SK-N-SH treated with all-trans-retinoic acid at 6 μM for 48 hours (cell line): ENCODE results near the gene CCDC40.

ENCODE experiments used
- ATAC-seq: fragments of 200-7000 bp; cut with Tn5 transposase; 3 replicates; pipeline ENCODE4 v1.9.1; 2020; ENCODE audit warnings: mild to moderate bottlenecking, moderate library complexity
- ARNTL ChIP-seq: fragments of 450-650 bp; formaldehyde crosslinking; IDR thresholded peaks from 2 replicates; pipeline ENCODE4 v1.5.0; 2020; ENCODE audit warnings: low read depth, mild to moderate bottlenecking, moderate library complexity, borderline replicate concordance
- CREB5 ChIP-seq: fragments of 250-450 bp; sonication (Bioruptor Pico); IDR thresholded peaks from 2 replicates; pipeline ENCODE4 v1.5.1; 2020; ENCODE audit warnings: low read depth, mild to moderate bottlenecking, moderate library complexity
- CSDC2 ChIP-seq: fragments of 250-450 bp; sonication (Bioruptor Pico); IDR thresholded peaks from 2 replicates; pipeline ENCODE4 v1.5.0; 2020; ENCODE audit warnings: mild to moderate bottlenecking, moderate library complexity
- CSRNP3 ChIP-seq: fragments of 250-450 bp; sonication (Bioruptor Pico); IDR thresholded peaks from 2 replicates; pipeline ENCODE4 v1.5.1; 2021; ENCODE audit warnings: mild to moderate bottlenecking, moderate library complexity
- ESRRG ChIP-seq: fragments of 250-450 bp; sonication (Bioruptor Pico); IDR thresholded peaks from 2 replicates; pipeline ENCODE4 v1.6.1; 2021; ENCODE audit warnings: mild to moderate bottlenecking
- GLIS3 ChIP-seq: fragments of 250-450 bp; sonication (Bioruptor Pico); IDR thresholded peaks from 2 replicates; pipeline ENCODE4 v1.5.0; 2020; ENCODE audit warnings: mild to moderate bottlenecking, moderate library complexity
- ISL1 ChIP-seq: fragments of 250-450 bp; sonication (Bioruptor Pico); IDR thresholded peaks from 2 replicates; pipeline ENCODE4 v2.1.2; 2022; ENCODE audit warnings: mild to moderate bottlenecking, moderate library complexity
- PATZ1 ChIP-seq: fragments of 250-450 bp; sonication (Bioruptor Pico); IDR thresholded peaks from 2 replicates; pipeline ENCODE4 v1.8.0; 2020; ENCODE audit warnings: mild to moderate bottlenecking, moderate library complexity, borderline replicate concordance
- POU6F1 ChIP-seq: fragments of 250-450 bp; sonication (Bioruptor Pico); IDR thresholded peaks from 2 replicates; pipeline ENCODE4 v1.8.0; 2021; ENCODE audit warnings: low read depth, mild to moderate bottlenecking, moderate library complexity, borderline replicate concordance
- PPARA ChIP-seq: fragments of 250-450 bp; sonication (Bioruptor Pico); IDR thresholded peaks from 2 replicates; pipeline ENCODE4 v1.5.0; 2020; ENCODE audit warnings: mild to moderate bottlenecking, borderline replicate concordance
- SNAI2 ChIP-seq: fragments of 250-450 bp; sonication (Bioruptor Pico); IDR thresholded peaks from 2 replicates; pipeline ENCODE4 v1.5.0; 2020; ENCODE audit warnings: mild to moderate bottlenecking, moderate library complexity
- TCF4 ChIP-seq: fragments of 250-450 bp; sonication (Bioruptor Pico); IDR thresholded peaks from 2 replicates; pipeline ENCODE4 v1.8.0; 2021; ENCODE audit warnings: mild to moderate bottlenecking, moderate library complexity, borderline replicate concordance
- TOX ChIP-seq: fragments of 250-450 bp; sonication (Bioruptor Pico); IDR thresholded peaks from 2 replicates; pipeline ENCODE4 v1.8.0; 2021; ENCODE audit warnings: mild to moderate bottlenecking, moderate library complexity, borderline replicate concordance
- TSHZ2 ChIP-seq: fragments of 250-450 bp; sonication (Bioruptor Pico); IDR thresholded peaks from 2 replicates; pipeline ENCODE4 v1.5.0; 2020; ENCODE audit warnings: mild to moderate bottlenecking, moderate library complexity
- ZC3H10 ChIP-seq: fragments of 250-450 bp; sonication (Bioruptor Pico); IDR thresholded peaks from 2 replicates; pipeline ENCODE4 v1.5.1; 2021; ENCODE audit warnings: mild to moderate bottlenecking, moderate library complexity
- ZFP3 ChIP-seq: fragments of 250-450 bp; sonication (Bioruptor Pico); IDR thresholded peaks from 2 replicates; pipeline ENCODE4 v1.5.0; 2020; ENCODE audit warnings: mild to moderate bottlenecking, moderate library complexity
- ZFP30 ChIP-seq: fragments of 450-650 bp; formaldehyde crosslinking; IDR thresholded peaks from 2 replicates; pipeline ENCODE4 v1.5.0; 2022; ENCODE audit warnings: mild to moderate bottlenecking, moderate library complexity
- ZNF565 ChIP-seq: fragments of 450-650 bp; formaldehyde crosslinking; conservative IDR thresholded peaks from 2 replicates; pipeline ENCODE4 v1.5.0; 2020; ENCODE audit warnings: low read depth, mild to moderate bottlenecking, moderate library complexity
- ZNF8 ChIP-seq: fragments of 450-650 bp; formaldehyde crosslinking; IDR thresholded peaks from 2 replicates; pipeline ENCODE4 v1.5.0; 2020; ENCODE audit warnings: mild to moderate bottlenecking, moderate library complexity

Gene CCDC40

GRCh38 chr17:80007939-80008338 lies 28.5 kb upstream of the CCDC40 start:
- ATAC-seq = no peak
- TF ChIP-seq ISL1 (CRISPR knock-in tag) = no peak
- TF ChIP-seq POU6F1 = no peak
- no peak for TF ChIP-seq TSHZ2 (CRISPR knock-in tag)
- no peak for TF ChIP-seq CREB5 (CRISPR knock-in tag)
- no peak for TF ChIP-seq CSDC2 (CRISPR knock-in tag)

- peak; percentile 89 for ATAC-seq
- TF ChIP-seq POU6F1 (no peak), TCF4 (no peak), TOX (CRISPR knock-in tag) (no peak), TSHZ2 (CRISPR knock-in tag) (peak; percentile 18; the same call in 1 of the 2 replicates)
Measured at GRCh38 chr17:80008383-80008840, 28.0 kb upstream of the CCDC40 start.

- ATAC-seq = no peak
- TF ChIP-seq ZNF565 (CRISPR knock-in tag) (no peak), PPARA (CRISPR knock-in tag) (no peak), CSRNP3 (CRISPR knock-in tag) (no peak), TCF4 (no peak), TSHZ2 (CRISPR knock-in tag) (no peak), ARNTL (CRISPR knock-in tag) (no peak), GLIS3 (no peak), CREB5 (CRISPR knock-in tag) (no peak), CSDC2 (CRISPR knock-in tag) (no peak), ZFP3 (CRISPR knock-in tag) (no peak), ZNF8 (CRISPR knock-in tag) (no peak), ZC3H10 (CRISPR knock-in tag) (no peak), SNAI2 (no peak), ISL1 (CRISPR knock-in tag) (no peak), ZFP30 (CRISPR knock-in tag) (no peak), PATZ1 (CRISPR knock-in tag) (no peak), ESRRG (no peak)
Measured at GRCh38 chr17:80008848-80009247, 27.6 kb upstream of the CCDC40 start.
